Stomach (tissue), 9 donors: ENCODE measurements around the gene RNF182. TPM values are rescaled to one million over a fixed set of nuclear protein-coding genes. Genes with fewer than 3 reads are reported as not detected.
A peak's percentile ranks its signal among the peaks of the same experiment; 100 is the strongest.

Experiments used
- DNase-seq, 2 donors: peaks; one replicate each; pipeline versions ENCODE4 v3.0.0 to v3.0.0-alpha.2; 2013 to 2019
- H3K27ac ChIP-seq, 5 donors: fragments of 200-600 bp in 4 of 5; sonication (generic) in 4 of 5; one replicate each; pipeline ENCODE4 v1.5.1; 2013 to 2019; ENCODE audit warnings: mild to moderate bottlenecking in 1 of 5, moderate library complexity in 1 of 5
- H3K27me3 ChIP-seq, 3 donors: fragments of 200-600 bp; sonication (generic); one replicate each; pipeline ENCODE4 v1.5.1; 2017 to 2019; ENCODE audit warnings: mixed run types in 1 of 3
- H3K36me3 ChIP-seq, 4 donors: fragments of 200-600 bp; sonication (generic); 1 replicate in 3 of 4; 2 replicates in 1 of 4; pipeline ENCODE4 v1.5.1; 2016 to 2019
- H3K4me1 ChIP-seq, 4 donors: fragments of 200-600 bp; sonication (generic); one replicate each; pipeline ENCODE4 v1.5.1; 2016 to 2019
- H3K4me3 ChIP-seq, 4 donors: fragments of 200-600 bp; sonication (generic) in 3 of 4; one replicate each; pipeline ENCODE4 v1.5.1; 2016 to 2019; ENCODE audit warnings: mild to moderate bottlenecking in 1 of 4
- H3K9me3 ChIP-seq, 4 donors: fragments of 200-600 bp; sonication (generic); one replicate each; pipeline ENCODE4 v1.5.1; 2016 to 2019
- EP300 ChIP-seq: sonication (generic); formaldehyde crosslinking; IDR thresholded peaks from one replicate; pipeline ENCODE4 v1.6.1; 2017; ENCODE audit warnings: antibody characterized with exemption
- POLR2A ChIP-seq, 4 donors: fragments of 450-650 bp; IDR thresholded peaks; one replicate each; pipeline ENCODE4 v1.6.1; 2016; ENCODE audit warnings: antibody characterized with exemption in 4 of 4, control low read depth in 2 of 4, mild to moderate bottlenecking in 1 of 4, moderate library complexity in 1 of 4
- POLR2AphosphoS5 ChIP-seq, 3 donors: sonication (generic); formaldehyde crosslinking; IDR thresholded peaks; one replicate each; pipeline ENCODE4 v1.6.1; 2016; ENCODE audit warnings: antibody characterized with exemption in 3 of 3
- WGBS, 5 donors: extraction: QIAGEN DNeasy Blood & Tissue Kit in 3 of 5; methylation state at CpG; one replicate each; pipeline versions ENCODE4 v1.1.5 to v1.1.7; 2013 to 2018; 5-methylcytosine and 5-hydroxymethylcytosine counted together
- intact Hi-C: fragments of 100-400 bp; cut with DNase I; formaldehyde crosslinking; loops from one replicate; pipeline ENCODE4 v1.15.1; 2023; ENCODE audit warnings: low total_unique reads
- polyA plus RNA-seq, 3 donors: library from polyadenylated mRNA; stranded (reverse); fragments of 200-250 nt; gene quantifications; one replicate each; pipeline ENCODE4 v1.2.3, GENCODE V29; 2013
- total RNA-seq, 5 donors: library from RNA; depleted of rRNA; stranded (reverse); fragments of >200 nt; gene quantifications; one replicate each; pipeline versions ENCODE4 v1.1.0 to v1.2.3, GENCODE V29; 2014 to 2016
- TF ChIP-seq, protein P1 (sequence below), 7 experiments: fragments of 450-650 bp in 4 of 7; fragments of 200-600 bp in 3 of 7; sonication (generic) in 3 of 7; IDR thresholded peaks; one replicate each; pipeline ENCODE4 v1.5.1; 2016 to 2019; ENCODE audit warnings: antibody characterized with exemption in 7 of 7, control low read depth in 2 of 7, mild to moderate bottlenecking in 1 of 7
- donor health status: healthy with polysubstance abuse.
- donor health status: Bipolar disorder and iron deficiency.
- donor health status: healthy.

The RNF182 gene
- total and polyA plus RNA-seq, 8 donors, result 0.10 to 0.18 TPM; not detected in 6

GRCh38 chr6:13998356-13998755, 73.6 kb downstream of the RNF182 start:
- H3K27me3 ChIP-seq, result peaks cover 0 to 7% (median 0%) of the 10 kb centered on the region in 3 donors
- no peak for TF ChIP-seq POLR2A (IDR thresholded peaks at IDR 0.05)
- TF ChIP-seq, protein P1, sequence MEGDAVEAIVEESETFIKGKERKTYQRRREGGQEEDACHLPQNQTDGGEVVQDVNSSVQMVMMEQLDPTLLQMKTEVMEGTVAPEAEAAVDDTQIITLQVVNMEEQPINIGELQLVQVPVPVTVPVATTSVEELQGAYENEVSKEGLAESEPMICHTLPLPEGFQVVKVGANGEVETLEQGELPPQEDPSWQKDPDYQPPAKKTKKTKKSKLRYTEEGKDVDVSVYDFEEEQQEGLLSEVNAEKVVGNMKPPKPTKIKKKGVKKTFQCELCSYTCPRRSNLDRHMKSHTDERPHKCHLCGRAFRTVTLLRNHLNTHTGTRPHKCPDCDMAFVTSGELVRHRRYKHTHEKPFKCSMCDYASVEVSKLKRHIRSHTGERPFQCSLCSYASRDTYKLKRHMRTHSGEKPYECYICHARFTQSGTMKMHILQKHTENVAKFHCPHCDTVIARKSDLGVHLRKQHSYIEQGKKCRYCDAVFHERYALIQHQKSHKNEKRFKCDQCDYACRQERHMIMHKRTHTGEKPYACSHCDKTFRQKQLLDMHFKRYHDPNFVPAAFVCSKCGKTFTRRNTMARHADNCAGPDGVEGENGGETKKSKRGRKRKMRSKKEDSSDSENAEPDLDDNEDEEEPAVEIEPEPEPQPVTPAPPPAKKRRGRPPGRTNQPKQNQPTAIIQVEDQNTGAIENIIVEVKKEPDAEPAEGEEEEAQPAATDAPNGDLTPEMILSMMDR (IDR thresholded peaks at IDR 0.05), result no peak
- no peak for TF ChIP-seq EP300
- TF ChIP-seq POLR2AphosphoS5 (IDR thresholded peaks at IDR 0.05), result no peak
- no peaks in the 10 kb centered on the region for H3K36me3 ChIP-seq
- no peak overlapping the region for H3K4me3 ChIP-seq
- no peak overlapping the region for H3K27ac ChIP-seq
- WGBS, 5 donors, result 85 to 89% (median 85%) methylated on average over 3 of the region's 3 CpGs
- intact Hi-C loops, result no loop called here
- H3K4me1 ChIP-seq, result no peaks in the 10 kb centered on the region
- no peaks in the 10 kb centered on the region for H3K9me3 ChIP-seq
- DNase-seq, result no peak

- no peaks in the 10 kb centered on the region for H3K9me3 ChIP-seq
- no peaks in the 10 kb centered on the region for H3K36me3 ChIP-seq
- 69 to 86% (median 77%) methylated on average over 3 of the region's 3 CpGs for WGBS, 5 donors
- H3K4me3 ChIP-seq, result no peak overlapping the region
- intact Hi-C loops, result no loop called here
- H3K27ac ChIP-seq, result no peak overlapping the region
- TF ChIP-seq, protein P1 (IDR thresholded peaks at IDR 0.05), result no peak
- TF ChIP-seq POLR2A (IDR thresholded peaks at IDR 0.05), result no peak
- TF ChIP-seq EP300, result no peak
- no peak for TF ChIP-seq POLR2AphosphoS5 (IDR thresholded peaks at IDR 0.05)
- H3K27me3 ChIP-seq, result peaks cover 0 to 7% (median 0%) of the 10 kb centered on the region in 3 donors
- no peaks in the 10 kb centered on the region for H3K4me1 ChIP-seq
- no peak for DNase-seq
These were observed 76.1 kb downstream of the RNF182 start for GRCh38 chr6:14000901-14001300.

DNA sequence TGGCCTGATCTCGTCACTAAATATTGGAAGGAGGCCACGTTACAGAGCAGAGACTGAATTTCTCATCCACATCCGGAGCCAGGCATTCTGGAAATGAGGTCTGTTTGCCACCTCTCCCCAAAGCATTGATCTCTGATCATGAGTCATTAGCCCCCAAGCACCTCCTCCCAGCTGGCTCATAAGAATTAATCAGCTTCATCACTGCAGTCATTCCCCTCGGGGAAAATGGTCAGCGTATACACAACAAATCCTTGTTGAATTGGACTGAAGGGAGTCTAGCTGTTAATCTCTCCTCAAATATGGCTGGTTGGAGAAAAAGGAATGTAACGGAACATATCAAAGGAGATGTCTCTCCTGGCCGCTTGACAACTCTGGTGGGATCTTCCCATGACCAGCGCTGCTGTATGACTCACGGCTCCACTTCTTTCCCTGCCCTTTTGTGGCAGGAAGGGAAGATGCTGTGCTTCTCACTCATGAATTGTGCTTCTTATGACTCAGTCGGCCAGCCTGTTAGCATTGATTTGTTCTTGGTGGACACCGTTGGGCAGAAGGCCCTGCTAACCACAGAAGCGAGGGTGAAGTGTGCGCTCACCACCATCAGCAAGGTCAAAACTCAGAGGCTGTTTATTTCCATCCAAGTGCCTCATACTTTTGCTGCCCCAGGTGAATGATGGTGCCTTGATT, 76.7 kb downstream of the RNF182 start:
- Histone ChIP-seq H3K36me3 (no peaks in the 10 kb centered on the region), H3K4me1 (no peaks in the 10 kb centered on the region), H3K27me3 (peaks cover 0 to 3% (median 0%) of the 10 kb centered on the region in 3 donors), H3K27ac (no peak overlapping the region), H3K4me3 (no peak overlapping the region), H3K9me3 (no peaks in the 10 kb centered on the region)
- intact Hi-C loops, result no loop called here
- TF ChIP-seq POLR2A (IDR thresholded peaks at IDR 0.05) (no peak), EP300 (no peak), POLR2AphosphoS5 (IDR thresholded peaks at IDR 0.05) (no peak)
- TF ChIP-seq, protein P1 (IDR thresholded peaks at IDR 0.05), result no peak
- 66 to 81% (median 72%) methylated on average over 13 of the region's 13 CpGs for WGBS, 5 donors
- peak in 1 of 2 donors; percentile 13 for DNase-seq

GRCh38 chr6:14002176-14002947, 77.6 kb downstream of the RNF182 start:
- no peak for DNase-seq
- H3K4me3 ChIP-seq, result no peak overlapping the region
- H3K4me1 ChIP-seq, result no peaks in the 10 kb centered on the region
- H3K9me3 ChIP-seq, result no peaks in the 10 kb centered on the region
- 95 to 98% (median 97%) methylated on average over 33 to 47 of the region's 47 CpGs for WGBS, 5 donors
- H3K27me3 ChIP-seq, result no peaks in the 10 kb centered on the region
- H3K27ac ChIP-seq, result no peak overlapping the region
- intact Hi-C loops, result no loop called here
- TF ChIP-seq POLR2AphosphoS5 (IDR thresholded peaks at IDR 0.05), result no peak
- no peak for TF ChIP-seq POLR2A (IDR thresholded peaks at IDR 0.05)
- TF ChIP-seq, protein P1 (IDR thresholded peaks at IDR 0.05), result no peak
- TF ChIP-seq EP300, result no peak
- H3K36me3 ChIP-seq, result no peaks in the 10 kb centered on the region
